ENCODE data around the gene SHISA6. TPM values are rescaled to one million over a fixed set of nuclear protein-coding genes. Genes with fewer than 3 reads are reported as not detected.

The SHISA6 gene
- total RNA-seq, 1 experiment from 2014 or later = 40.0 TPM

DNA sequence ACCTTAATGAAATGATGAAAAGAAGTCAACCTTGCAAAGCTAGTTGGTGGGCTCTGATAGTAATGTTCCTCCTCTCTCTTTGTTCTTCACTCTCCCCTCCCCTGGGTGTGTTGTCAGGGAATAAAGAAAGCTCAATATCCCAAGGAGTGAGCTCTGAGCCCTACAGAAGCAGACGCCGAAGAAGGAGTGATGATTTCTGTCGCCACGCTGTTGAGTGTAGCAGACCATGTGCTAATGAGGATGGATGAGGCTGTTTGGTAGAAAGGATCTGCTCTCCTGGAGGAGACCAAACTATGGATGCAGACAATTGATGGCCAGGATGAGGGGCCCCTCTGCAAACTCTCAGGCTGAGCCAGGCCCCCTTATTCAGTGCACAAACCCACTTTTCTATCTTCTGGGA lies 217.3 kb downstream of the SHISA6 start:
- ChIA-PET POLR2A (ENCODE audit: low non-redundant PET) (interaction anchor here (0.7 kb wide), 1 partner anchor 388 kb away, joined by 9 read pairs; no protein-coding TSS in a partner anchor), CTCF (no interaction called here)
- H3K36me3 ChIP-seq (ENCODE audit: insufficient read depth, low read length, poor library complexity, severe bottlenecking) = no peaks in the 10 kb centered on the region
- intact Hi-C loops (cut with micrococcal nuclease; ENCODE audit: unreplicated experiment) = no loop called here
- no peak for DNase-seq (ENCODE audit: low spot score)
- no peaks in the 10 kb centered on the region for H3K27me3 ChIP-seq (replicated peaks; ENCODE audit: insufficient read depth, low read depth, low read length, poor library complexity)
- BruUV-seq (replicated peaks) = no TSS peak
- H3K4me1 ChIP-seq (ENCODE audit: insufficient read depth, low read length, poor library complexity, severe bottlenecking) = peaks cover 9% of the 10 kb centered on the region
- no peak overlapping the region for H3K27ac ChIP-seq (ENCODE audit: low read depth, low read length, poor library complexity, severe bottlenecking)
- no peak for TF ChIP-seq EZH2 (IDR thresholded peaks at IDR 0.05; ENCODE audit: borderline replicate concordance, low read depth, low read length, poor library complexity, severe bottlenecking)
- TF ChIP-seq, protein P1, sequence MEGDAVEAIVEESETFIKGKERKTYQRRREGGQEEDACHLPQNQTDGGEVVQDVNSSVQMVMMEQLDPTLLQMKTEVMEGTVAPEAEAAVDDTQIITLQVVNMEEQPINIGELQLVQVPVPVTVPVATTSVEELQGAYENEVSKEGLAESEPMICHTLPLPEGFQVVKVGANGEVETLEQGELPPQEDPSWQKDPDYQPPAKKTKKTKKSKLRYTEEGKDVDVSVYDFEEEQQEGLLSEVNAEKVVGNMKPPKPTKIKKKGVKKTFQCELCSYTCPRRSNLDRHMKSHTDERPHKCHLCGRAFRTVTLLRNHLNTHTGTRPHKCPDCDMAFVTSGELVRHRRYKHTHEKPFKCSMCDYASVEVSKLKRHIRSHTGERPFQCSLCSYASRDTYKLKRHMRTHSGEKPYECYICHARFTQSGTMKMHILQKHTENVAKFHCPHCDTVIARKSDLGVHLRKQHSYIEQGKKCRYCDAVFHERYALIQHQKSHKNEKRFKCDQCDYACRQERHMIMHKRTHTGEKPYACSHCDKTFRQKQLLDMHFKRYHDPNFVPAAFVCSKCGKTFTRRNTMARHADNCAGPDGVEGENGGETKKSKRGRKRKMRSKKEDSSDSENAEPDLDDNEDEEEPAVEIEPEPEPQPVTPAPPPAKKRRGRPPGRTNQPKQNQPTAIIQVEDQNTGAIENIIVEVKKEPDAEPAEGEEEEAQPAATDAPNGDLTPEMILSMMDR (conservative IDR thresholded peaks at IDR 0.05; ENCODE audit: low read depth, low read length) = no peak
- H3K9me3 ChIP-seq (ENCODE audit: low read depth, low read length, poor library complexity, severe bottlenecking) = no peaks in the 10 kb centered on the region
- no peak overlapping the region for H3K4me3 ChIP-seq (ENCODE audit: low read depth, low read length, poor library complexity, severe bottlenecking)

DNA sequence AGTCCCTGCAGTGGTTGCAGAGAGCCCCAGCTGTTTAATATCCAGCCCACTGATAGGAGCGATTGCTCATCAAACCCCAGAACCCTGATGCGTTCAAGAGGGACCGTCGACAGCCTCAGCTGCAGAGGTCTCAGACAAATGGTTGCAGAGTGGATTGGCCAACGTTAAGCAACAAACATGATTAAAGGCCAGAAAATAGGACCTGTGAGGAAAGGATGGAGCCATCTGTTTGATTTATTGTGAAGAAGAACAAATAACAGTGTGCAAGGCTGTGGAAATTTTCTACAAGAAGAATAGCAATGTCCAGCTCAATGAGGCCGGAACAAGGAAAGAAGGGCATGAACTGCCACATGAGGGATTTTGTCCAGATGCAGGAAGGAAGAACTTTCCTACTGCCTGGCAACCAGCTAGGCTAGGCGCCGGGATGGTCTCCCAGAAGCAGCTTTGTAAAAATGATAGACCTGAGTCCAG lies 218.9 kb downstream of the SHISA6 start:
- ChIA-PET CTCF (no interaction called here), POLR2A (ENCODE audit: low non-redundant PET) (no interaction called here)
- H3K36me3 ChIP-seq (ENCODE audit: insufficient read depth, low read length, poor library complexity, severe bottlenecking) = no peaks in the 10 kb centered on the region
- TF ChIP-seq EZH2 (IDR thresholded peaks at IDR 0.05; ENCODE audit: borderline replicate concordance, low read depth, low read length, poor library complexity, severe bottlenecking) = no peak
- TF ChIP-seq, protein P1 (conservative IDR thresholded peaks at IDR 0.05; ENCODE audit: low read depth, low read length) = no peak
- BruUV-seq (replicated peaks) = no TSS peak
- intact Hi-C loops (cut with micrococcal nuclease; ENCODE audit: unreplicated experiment) = no loop called here
- DNase-seq (ENCODE audit: low spot score) = no peak
- peaks cover 9% of the 10 kb centered on the region for H3K4me1 ChIP-seq (ENCODE audit: insufficient read depth, low read length, poor library complexity, severe bottlenecking)
- H3K27me3 ChIP-seq (replicated peaks; ENCODE audit: insufficient read depth, low read depth, low read length, poor library complexity) = no peaks in the 10 kb centered on the region
- H3K9me3 ChIP-seq (ENCODE audit: low read depth, low read length, poor library complexity, severe bottlenecking) = no peaks in the 10 kb centered on the region
- no peak overlapping the region for H3K4me3 ChIP-seq (ENCODE audit: low read depth, low read length, poor library complexity, severe bottlenecking)
- H3K27ac ChIP-seq (ENCODE audit: low read depth, low read length, poor library complexity, severe bottlenecking) = no peak overlapping the region

DNA sequence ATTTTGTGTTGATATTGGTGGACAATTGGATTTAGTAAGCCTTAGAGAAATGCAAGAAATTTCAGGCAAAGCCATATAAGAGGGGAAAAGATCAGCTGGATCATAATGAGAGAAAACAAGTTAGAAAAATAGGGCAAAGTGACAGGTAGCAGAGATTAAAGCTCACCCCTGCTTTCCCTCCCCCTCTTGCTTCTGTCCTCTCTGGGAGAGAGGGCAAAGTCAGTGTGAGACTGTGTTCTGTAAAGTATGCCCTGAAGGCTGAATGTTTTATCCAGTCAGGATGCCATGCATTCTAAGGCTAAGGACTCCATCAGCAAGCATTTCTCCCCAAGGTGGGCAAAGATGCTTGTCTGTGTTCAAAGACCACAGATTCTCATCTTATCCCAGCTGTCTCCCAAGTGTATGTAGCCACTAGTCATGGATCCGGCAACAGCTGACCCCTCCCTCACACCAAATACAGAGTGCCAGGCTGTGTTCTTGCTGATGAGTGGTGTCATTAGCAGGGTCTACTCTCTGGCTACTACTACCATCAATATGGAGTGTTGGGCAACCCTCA lies 221.1 kb downstream of the SHISA6 start:
- H3K4me1 ChIP-seq (ENCODE audit: insufficient read depth, low read length, poor library complexity, severe bottlenecking) = peaks cover 2% of the 10 kb centered on the region

More for the DNA sequence above, 221.1 kb downstream of the SHISA6 start:
- no TSS peak for BruUV-seq (replicated peaks)
- POLR2A ChIA-PET (ENCODE audit: low non-redundant PET) = no interaction called here
- intact Hi-C loops (cut with micrococcal nuclease; ENCODE audit: unreplicated experiment) = no loop called here
- Histone ChIP-seq H3K9me3 (ENCODE audit: low read depth, low read length, poor library complexity, severe bottlenecking) (no peaks in the 10 kb centered on the region), H3K36me3 (ENCODE audit: insufficient read depth, low read length, poor library complexity, severe bottlenecking) (no peaks in the 10 kb centered on the region), H3K4me3 (ENCODE audit: low read depth, low read length, poor library complexity, severe bottlenecking) (no peak overlapping the region), H3K27me3 (replicated peaks; ENCODE audit: insufficient read depth, low read depth, low read length, poor library complexity) (no peaks in the 10 kb centered on the region), H3K27ac (ENCODE audit: low read depth, low read length, poor library complexity, severe bottlenecking) (no peak overlapping the region)
- no peak for DNase-seq (ENCODE audit: low spot score)
- TF ChIP-seq, protein P1 (conservative IDR thresholded peaks at IDR 0.05; ENCODE audit: low read depth, low read length) = no peak
- TF ChIP-seq EZH2 (IDR thresholded peaks at IDR 0.05; ENCODE audit: borderline replicate concordance, low read depth, low read length, poor library complexity, severe bottlenecking) = no peak
- CTCF ChIA-PET = interaction anchor here (0.5 kb wide), 1 partner anchor 222 kb away, joined by 4 read pairs; no protein-coding TSS in a partner anchor

Measured in A673 (cell line).